Osteoblast (primary cell): ENCODE results near the gene SGPL1. TPM values are rescaled to one million over a fixed set of nuclear protein-coding genes. Genes with fewer than 3 reads are reported as not detected.

Experiments used
- DNase-seq: peaks from one replicate; pipeline ENCODE4 v3.0.0; 2011; ENCODE audit warnings: low spot score, mixed read lengths; ENCODE audit not compliant: insufficient read length; ENCODE audit errors: missing footprints
- H2AFZ ChIP-seq: 2 replicates; pipeline ENCODE4 v1.6.0; 2011; ENCODE audit warnings: mild to moderate bottlenecking, low read length
- H3K27ac ChIP-seq: 2 replicates; pipeline ENCODE4 v1.5.1; 2011; ENCODE audit warnings: mild to moderate bottlenecking, low read depth, low read length, moderate library complexity
- H3K27me3 ChIP-seq: 2 replicates; pipeline ENCODE4 v1.6.0; 2012; ENCODE audit warnings: mild to moderate bottlenecking, control low read depth, inconsistent platforms, low read length, moderate library complexity; ENCODE audit not compliant: insufficient read depth
- H3K36me3 ChIP-seq: 2 replicates; pipeline ENCODE4 v1.5.1; 2011; ENCODE audit warnings: mild to moderate bottlenecking, low read length, control low read depth, moderate library complexity; ENCODE audit not compliant: insufficient read depth
- H3K4me1 ChIP-seq: 2 replicates; pipeline ENCODE4 v1.5.1; 2011; ENCODE audit warnings: mild to moderate bottlenecking, low read length, control low read depth, moderate library complexity; ENCODE audit not compliant: insufficient read depth
- H3K4me2 ChIP-seq: 2 replicates; pipeline ENCODE4 v1.6.0; 2011; ENCODE audit warnings: mild to moderate bottlenecking, low read length; ENCODE audit not compliant: insufficient read depth
- H3K4me3 ChIP-seq: fragments of 200-600 bp; sonication (generic); 3 replicates; pipeline ENCODE4 v1.5.1; 2012; ENCODE audit warnings: mild to moderate bottlenecking, low read length, inconsistent platforms; ENCODE audit not compliant: insufficient read depth
- H3K79me2 ChIP-seq: 2 replicates; pipeline ENCODE4 v1.6.0; 2012; ENCODE audit warnings: mild to moderate bottlenecking, low read length, control low read depth, inconsistent platforms; ENCODE audit not compliant: insufficient read depth
- H3K9me3 ChIP-seq: 2 replicates; pipeline ENCODE4 v1.5.1; 2011; ENCODE audit warnings: low read depth, low read length, control low read depth
- H4K20me1 ChIP-seq: 2 replicates; pipeline ENCODE4 v1.6.0; 2012; ENCODE audit warnings: mild to moderate bottlenecking, low read length, control low read depth; ENCODE audit not compliant: insufficient read depth
- total RNA-seq: library from RNA; depleted of rRNA; stranded (reverse); fragments of >200 nt; gene quantifications from 2 replicates; pipeline ENCODE4 v1.2.3, GENCODE V29; 2012
- TF ChIP-seq, protein P1 (sequence below): IDR thresholded peaks from 2 replicates; pipeline ENCODE4 v1.5.1; 2011; ENCODE audit warnings: mild to moderate bottlenecking, low read depth, low read length, moderate library complexity; ENCODE audit errors: extremely low read depth

The SGPL1 gene
- total RNA-seq, 1 donor, result 47.4 TPM

GRCh38 chr10:70834021-70834420 lies 18.3 kb downstream of the SGPL1 start:
- Histone ChIP-seq H3K27me3 (no peaks in the 10 kb centered on the region), H3K4me3 (no peak overlapping the region), H3K36me3 (peaks cover 8% of the 10 kb centered on the region), H3K9me3 (no peaks in the 10 kb centered on the region), H3K4me2 (peak overlapping the region; percentile 56), H4K20me1 (no peaks in the 10 kb centered on the region), H2AFZ (no peak overlapping the region), H3K4me1 (peaks cover 72% of the 10 kb centered on the region), H3K79me2 (peaks cover 51% of the 10 kb centered on the region), H3K27ac (peak overlapping the region; percentile 96)
- no peak for DNase-seq
- TF ChIP-seq, protein P1, sequence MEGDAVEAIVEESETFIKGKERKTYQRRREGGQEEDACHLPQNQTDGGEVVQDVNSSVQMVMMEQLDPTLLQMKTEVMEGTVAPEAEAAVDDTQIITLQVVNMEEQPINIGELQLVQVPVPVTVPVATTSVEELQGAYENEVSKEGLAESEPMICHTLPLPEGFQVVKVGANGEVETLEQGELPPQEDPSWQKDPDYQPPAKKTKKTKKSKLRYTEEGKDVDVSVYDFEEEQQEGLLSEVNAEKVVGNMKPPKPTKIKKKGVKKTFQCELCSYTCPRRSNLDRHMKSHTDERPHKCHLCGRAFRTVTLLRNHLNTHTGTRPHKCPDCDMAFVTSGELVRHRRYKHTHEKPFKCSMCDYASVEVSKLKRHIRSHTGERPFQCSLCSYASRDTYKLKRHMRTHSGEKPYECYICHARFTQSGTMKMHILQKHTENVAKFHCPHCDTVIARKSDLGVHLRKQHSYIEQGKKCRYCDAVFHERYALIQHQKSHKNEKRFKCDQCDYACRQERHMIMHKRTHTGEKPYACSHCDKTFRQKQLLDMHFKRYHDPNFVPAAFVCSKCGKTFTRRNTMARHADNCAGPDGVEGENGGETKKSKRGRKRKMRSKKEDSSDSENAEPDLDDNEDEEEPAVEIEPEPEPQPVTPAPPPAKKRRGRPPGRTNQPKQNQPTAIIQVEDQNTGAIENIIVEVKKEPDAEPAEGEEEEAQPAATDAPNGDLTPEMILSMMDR, result no peak

DNA sequence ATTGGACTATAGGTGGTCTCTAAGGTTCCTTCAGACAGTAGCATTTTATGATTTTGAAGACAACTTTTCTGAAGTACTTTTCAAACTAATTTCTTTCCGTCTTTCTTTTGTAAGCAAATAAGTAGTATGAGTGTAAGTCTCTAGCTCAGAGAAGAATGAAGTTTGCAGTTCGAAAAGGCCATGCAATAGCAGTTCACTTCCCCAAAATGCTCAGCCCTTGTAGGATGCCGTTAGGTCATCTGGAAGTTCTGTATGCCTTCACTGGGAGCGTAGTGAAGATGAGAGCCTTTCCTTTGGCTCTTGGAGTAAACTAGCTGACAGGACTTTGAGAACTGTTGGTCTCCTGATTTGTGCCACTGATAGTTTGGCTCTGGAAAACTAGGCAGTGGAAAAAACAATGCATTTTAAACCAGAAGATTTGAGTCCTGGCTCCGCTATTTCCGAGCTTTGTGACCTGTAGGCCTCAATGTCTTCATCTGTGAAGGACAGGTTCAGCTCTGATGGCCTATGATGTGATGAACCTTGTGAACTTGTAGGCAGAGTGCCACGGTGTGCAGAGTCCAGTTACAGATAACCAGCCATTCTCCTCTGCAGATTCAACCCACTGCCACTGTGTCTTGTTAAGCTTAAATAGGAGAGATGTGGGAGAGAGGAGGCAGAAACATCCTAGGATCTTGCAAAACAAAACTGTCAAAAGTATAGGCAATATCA lies 18.8 kb downstream of the SGPL1 start:
- peaks cover 8% of the 10 kb centered on the region for H3K36me3 ChIP-seq

DNA sequence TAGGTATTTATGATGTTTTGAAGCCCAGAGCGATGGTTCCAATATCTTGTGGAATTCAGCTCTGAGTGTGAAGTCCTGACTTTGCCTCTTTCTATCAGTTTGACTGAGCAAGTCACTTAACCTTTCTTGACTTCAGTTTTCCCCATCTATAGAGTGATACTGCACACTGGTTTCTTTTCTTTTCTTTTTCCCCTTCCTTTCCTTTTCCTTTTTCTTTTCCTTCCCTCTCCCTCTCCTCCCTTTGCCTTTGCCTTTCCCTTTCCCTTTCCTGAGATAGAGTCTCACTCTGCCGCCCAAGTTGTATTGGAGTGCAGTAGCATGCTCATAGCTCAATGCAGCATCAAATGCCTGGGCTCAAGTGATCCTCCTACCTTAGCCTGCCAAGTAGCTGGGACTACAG lies 20.6 kb downstream of the SGPL1 start:
- H3K4me2 ChIP-seq, result peak overlapping the region; percentile 54
- H3K27ac ChIP-seq, result peak overlapping the region; percentile 83
- H3K79me2 ChIP-seq, result peaks cover 49% of the 10 kb centered on the region

More for the DNA sequence above, 18.8 kb downstream of the SGPL1 start:
- no peaks in the 10 kb centered on the region for H4K20me1 ChIP-seq
- TF ChIP-seq, protein P1, result no peak
- no peak overlapping the region for H3K4me3 ChIP-seq
- H3K9me3 ChIP-seq, result no peaks in the 10 kb centered on the region
- no peak overlapping the region for H3K4me2 ChIP-seq
- DNase-seq, result no peak
- H3K79me2 ChIP-seq, result peaks cover 46% of the 10 kb centered on the region
- peaks cover 70% of the 10 kb centered on the region for H3K4me1 ChIP-seq
- H3K27me3 ChIP-seq, result no peaks in the 10 kb centered on the region
- H2AFZ ChIP-seq, result no peak overlapping the region
- H3K27ac ChIP-seq, result peak overlapping the region; percentile 96

GRCh38 chr10:70837660-70838059 lies 21.9 kb downstream of the SGPL1 start:
- peaks cover 6% of the 10 kb centered on the region for H3K36me3 ChIP-seq
- no peaks in the 10 kb centered on the region for H3K27me3 ChIP-seq
- H3K4me1 ChIP-seq, result peaks cover 50% of the 10 kb centered on the region
- TF ChIP-seq, protein P1, result no peak
- H4K20me1 ChIP-seq, result no peaks in the 10 kb centered on the region
- peak overlapping the region; percentile 30 for H3K27ac ChIP-seq
- no peak overlapping the region for H3K4me2 ChIP-seq
- H3K79me2 ChIP-seq, result peaks cover 56% of the 10 kb centered on the region
- H3K4me3 ChIP-seq, result no peak overlapping the region
- H3K9me3 ChIP-seq, result no peaks in the 10 kb centered on the region
- DNase-seq, result no peak
- H2AFZ ChIP-seq, result no peak overlapping the region

More for the DNA sequence above, 20.6 kb downstream of the SGPL1 start:
- H3K36me3 ChIP-seq, result peaks cover 4% of the 10 kb centered on the region
- no peaks in the 10 kb centered on the region for H4K20me1 ChIP-seq
- no peak overlapping the region for H2AFZ ChIP-seq
- no peak for DNase-seq
- no peaks in the 10 kb centered on the region for H3K27me3 ChIP-seq
- H3K4me3 ChIP-seq, result no peak overlapping the region
- no peaks in the 10 kb centered on the region for H3K9me3 ChIP-seq
- H3K4me1 ChIP-seq, result peaks cover 63% of the 10 kb centered on the region
- TF ChIP-seq, protein P1, result no peak
